ENCODE data around the gene CNFN.
A peak's percentile ranks its signal among the peaks of the same experiment; 100 is the strongest.
"Not testable (repeated sequence)": the region's sequence is repeated elsewhere in the genome, so short reads cannot be mapped to it uniquely, and the experiment has no call there.

CNFN gene

GRCh38 chr19:42349378-42350107 is 40.6 kb downstream of the CNFN start:
- no peak for FAIRE-seq
- TF ChIP-seq TAF1 (IDR thresholded peaks at IDR 0.05; ENCODE audit: low read depth, low read length), result no peak
- no peak for TF ChIP-seq POLR2A (IDR thresholded peaks at IDR 0.05; ENCODE audit: low read depth, low read length)

DNA sequence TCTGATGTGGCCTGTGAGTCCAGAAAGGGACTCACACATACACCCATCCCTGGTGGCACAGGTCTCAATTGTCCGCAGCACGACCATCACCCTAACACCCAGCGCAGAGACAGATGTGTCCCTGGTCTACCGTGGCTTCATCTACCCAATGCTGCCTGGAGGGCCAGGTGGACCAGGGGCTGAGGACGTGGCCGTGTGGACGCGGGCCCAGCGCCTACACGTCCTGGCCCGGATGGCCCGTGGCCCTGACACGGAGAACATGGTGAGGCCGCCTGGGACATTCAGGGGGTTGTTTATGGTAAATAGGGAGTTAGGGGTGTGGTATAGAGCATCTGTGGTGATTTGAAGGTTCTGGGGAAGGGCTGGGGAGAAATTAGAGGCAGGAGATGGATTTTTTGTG is 41.9 kb downstream of the CNFN start:
- TF ChIP-seq PAX5 (IDR thresholded peaks at IDR 0.05; ENCODE audit: insufficient read depth, low read length, severe bottlenecking) (no peak), POLR2A (IDR thresholded peaks at IDR 0.05; ENCODE audit: low read depth, low read length) (no peak), POLR2AphosphoS5 (IDR thresholded peaks at IDR 0.05; ENCODE audit: low read depth, low read length) (no peak), SPI1 (IDR thresholded peaks at IDR 0.05; ENCODE audit: low read depth, low read length) (no peak), TAF1 (IDR thresholded peaks at IDR 0.05; ENCODE audit: low read depth, low read length) (no peak), POU2F2 (IDR thresholded peaks at IDR 0.05; ENCODE audit: low read depth, low read length) (no peak)
- DNase-seq (ENCODE audit: insufficient read length, low spot score), result no peak
- no peak for FAIRE-seq

More at GRCh38 chr19:42349378-42350107, 40.6 kb downstream of the CNFN start:
- DNase-seq (ENCODE audit: insufficient read length, low spot score), result no peak

DNA sequence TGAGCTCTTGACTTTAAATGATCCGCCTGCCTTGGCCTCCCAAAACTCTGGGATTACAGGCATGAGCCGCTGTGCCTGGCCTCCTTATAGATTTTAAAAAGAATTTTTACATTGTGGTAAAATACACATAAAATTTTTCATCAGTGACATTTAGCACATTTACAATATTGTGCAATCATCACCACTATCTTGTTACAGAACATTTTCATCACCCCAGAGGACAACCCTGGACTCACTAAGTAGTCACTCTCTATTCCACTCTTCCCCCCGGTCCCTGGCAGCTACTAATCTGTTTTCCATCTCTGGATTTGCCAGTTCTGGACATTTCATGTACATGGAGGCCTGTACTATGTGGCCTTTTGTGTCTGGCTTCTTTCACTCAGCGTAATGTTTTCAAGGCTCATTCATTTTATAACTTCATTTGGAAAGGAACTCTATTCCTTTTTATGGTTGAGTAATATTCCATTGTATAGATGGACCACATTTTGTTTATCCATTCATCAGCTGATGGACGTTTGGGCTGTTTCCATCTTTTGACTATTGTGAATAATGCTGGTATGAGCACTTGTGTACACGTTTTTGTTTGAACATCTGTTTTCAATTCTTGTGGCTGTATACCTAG is 44.8 kb downstream of the CNFN start:
- no peak for DNase-seq (ENCODE audit: insufficient read length, low spot score)
- TF ChIP-seq POLR2AphosphoS5 (IDR thresholded peaks at IDR 0.05; ENCODE audit: low read depth, low read length), result no peak
- no peak for TF ChIP-seq SPI1 (IDR thresholded peaks at IDR 0.05; ENCODE audit: low read depth, low read length)
- TF ChIP-seq POU2F2 (IDR thresholded peaks at IDR 0.05; ENCODE audit: low read depth, low read length), result no peak
- no peak for TF ChIP-seq POLR2A (IDR thresholded peaks at IDR 0.05; ENCODE audit: low read depth, low read length)
- TF ChIP-seq PAX5 (IDR thresholded peaks at IDR 0.05; ENCODE audit: insufficient read depth, low read length, severe bottlenecking), result no peak
- no peak for TF ChIP-seq TAF1 (IDR thresholded peaks at IDR 0.05; ENCODE audit: low read depth, low read length)
- peak; percentile 33 for FAIRE-seq

GRCh38 chr19:42344336-42344893 is 45.7 kb downstream of the CNFN start:
- DNase-seq (ENCODE audit: insufficient read length, low spot score) (no peak), FAIRE-seq (no peak)
- TF ChIP-seq TAF1 (IDR thresholded peaks at IDR 0.05; ENCODE audit: low read depth, low read length) (no peak), PAX5 (IDR thresholded peaks at IDR 0.05; ENCODE audit: insufficient read depth, low read length, severe bottlenecking) (no peak), POU2F2 (IDR thresholded peaks at IDR 0.05; ENCODE audit: low read depth, low read length) (no peak), SPI1 (IDR thresholded peaks at IDR 0.05; ENCODE audit: low read depth, low read length) (no peak), POLR2AphosphoS5 (IDR thresholded peaks at IDR 0.05; ENCODE audit: low read depth, low read length) (no peak), POLR2A (IDR thresholded peaks at IDR 0.05; ENCODE audit: low read depth, low read length) (no peak)

- DNase-seq (ENCODE audit: insufficient read length, low spot score) (no peak), FAIRE-seq (no peak)
- no peak for TF ChIP-seq TAF1 (IDR thresholded peaks at IDR 0.05; ENCODE audit: low read depth, low read length)
- no peak for TF ChIP-seq POLR2AphosphoS5 (IDR thresholded peaks at IDR 0.05; ENCODE audit: low read depth, low read length)
- TF ChIP-seq SPI1 (IDR thresholded peaks at IDR 0.05; ENCODE audit: low read depth, low read length), result no peak
- no peak for TF ChIP-seq POU2F2 (IDR thresholded peaks at IDR 0.05; ENCODE audit: low read depth, low read length)
- no peak for TF ChIP-seq PAX5 (IDR thresholded peaks at IDR 0.05; ENCODE audit: insufficient read depth, low read length, severe bottlenecking)
Measured at GRCh38 chr19:42343344-42344110, 46.6 kb downstream of the CNFN start.

DNA sequence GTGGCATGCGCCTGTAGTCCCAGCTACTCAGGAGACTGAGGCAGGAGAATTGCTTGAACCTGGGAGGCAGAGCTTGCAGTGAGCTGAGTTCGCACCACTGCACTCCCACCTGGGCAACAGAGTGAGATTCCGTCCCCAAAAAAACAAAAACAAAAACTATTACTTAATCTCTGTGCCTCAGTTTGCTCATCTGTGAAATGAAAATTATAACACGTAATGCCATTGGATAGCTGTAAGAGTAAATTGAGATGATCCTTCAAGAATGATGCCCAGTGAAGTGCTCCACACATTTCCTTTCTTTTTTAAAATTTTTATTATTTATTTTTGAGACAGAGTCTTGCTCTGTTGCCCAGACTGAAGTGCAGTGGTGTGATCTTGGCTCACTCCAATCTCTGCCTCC is 50.2 kb downstream of the CNFN start:
- FAIRE-seq; DNase-seq (ENCODE audit: insufficient read length, low spot score): not testable (repeated sequence)

- not testable (repeated sequence) for DNase-seq (ENCODE audit: insufficient read length, low spot score); FAIRE-seq
Measured at GRCh38 chr19:42339126-42339860, 50.8 kb downstream of the CNFN start.
